Esophagus squamous epithelium (tissue), 5 donors: ENCODE measurements around the gene ELK3. TPM values are rescaled to one million over a fixed set of nuclear protein-coding genes. Genes with fewer than 3 reads are reported as not detected.

ENCODE experiments used
- DNase-seq: peaks from one replicate; lab custom pipeline; 2025; lab: John Stamatoyannopoulos, UW
- H3K27ac ChIP-seq, 4 donors: fragments of 200-600 bp; sonication (generic); one replicate each; pipeline ENCODE4 v1.5.1; 2016 to 2019; ENCODE audit warnings: mild to moderate bottlenecking in 1 of 4
- H3K27me3 ChIP-seq, 4 donors: fragments of 200-600 bp; sonication (generic); 1 replicate in 3 of 4; 2 replicates in 1 of 4; pipeline versions ENCODE4 v1.5.1 to v1.6.0; 2017 to 2021; ENCODE audit warnings: antibody characterized with exemption in 1 of 4
- H3K36me3 ChIP-seq, 3 donors: fragments of 200-600 bp; sonication (generic); one replicate each; pipeline ENCODE4 v1.5.1; 2016 to 2019
- H3K4me1 ChIP-seq, 3 donors: fragments of 200-600 bp; sonication (generic); one replicate each; pipeline ENCODE4 v1.5.1; 2017 to 2019
- H3K4me3 ChIP-seq, 4 donors: fragments of 200-600 bp; sonication (generic); 1 replicate in 3 of 4; 2 replicates in 1 of 4; pipeline ENCODE4 v1.5.1; 2016 to 2019; ENCODE audit warnings: mild to moderate bottlenecking in 2 of 4, moderate library complexity in 1 of 4
- H3K9me3 ChIP-seq, 3 donors: fragments of 200-600 bp; sonication (generic); one replicate each; pipeline ENCODE4 v1.5.1; 2016 to 2019
- CTCF ChIP-seq, 6 experiments: fragments of 450-650 bp in 4 of 6; fragments of 200-600 bp in 2 of 6; sonication (generic) in 2 of 6; IDR thresholded peaks; one replicate each; pipeline ENCODE4 v1.5.1; 2016 to 2019; ENCODE audit warnings: antibody characterized with exemption in 6 of 6, mild to moderate bottlenecking in 4 of 6, moderate library complexity in 4 of 6
- POLR2A ChIP-seq, 4 donors: fragments of 450-650 bp; IDR thresholded peaks; one replicate each; pipeline ENCODE4 v1.6.1; 2017; ENCODE audit warnings: antibody characterized with exemption in 4 of 4, mild to moderate bottlenecking in 4 of 4, moderate library complexity in 3 of 4
- WGBS, 2 donors: methylation state at CpG; one replicate each; pipeline ENCODE4 v1.1.5; 2018; 5-methylcytosine and 5-hydroxymethylcytosine counted together
- intact Hi-C: fragments of 100-400 bp; cut with DNase I; formaldehyde crosslinking; loops from one replicate; pipeline ENCODE4 v1.15.0; 2022
- total RNA-seq, 4 donors: library from RNA; depleted of rRNA; stranded (reverse); fragments of >200 nt; gene quantifications; one replicate each; pipeline ENCODE4 v1.1.0, GENCODE V29; 2016
- donor health status: DM: yes; HTN: yes; CAD: no.

ELK3 gene
- total RNA-seq, 4 donors from 2014 or later = 24.8 to 44.0 (median 34.8) TPM

GRCh38 chr12:96263449-96263902 lies 69.3 kb downstream of the ELK3 start:
- intact Hi-C loops = no loop called here
- WGBS, 2 donors = 59 to 70% methylated on average over 11 of the region's 11 CpGs
- TF ChIP-seq CTCF (IDR thresholded peaks at IDR 0.05) (no peak), POLR2A (IDR thresholded peaks at IDR 0.05) (no peak)
- peaks cover 0 to 18% (median 4%) of the 10 kb centered on the region in 3 donors for H3K4me1 ChIP-seq
- no peaks in the 10 kb centered on the region for H3K9me3 ChIP-seq
- no peak for DNase-seq
- H3K27ac ChIP-seq = peak overlapping the region in 2 of 4 donors; percentile 16 to 26
- no peak overlapping the region for H3K4me3 ChIP-seq
- no peaks in the 10 kb centered on the region for H3K27me3 ChIP-seq
- H3K36me3 ChIP-seq = peaks cover 0 to 100% (median 0%) of the 10 kb centered on the region in 3 donors

GRCh38 chr12:96265400-96265799 lies 71.2 kb downstream of the ELK3 start:
- H3K4me1 ChIP-seq = peaks cover 0 to 9% (median 0%) of the 10 kb centered on the region in 3 donors
- TF ChIP-seq POLR2A (IDR thresholded peaks at IDR 0.05) (no peak), CTCF (IDR thresholded peaks at IDR 0.05) (no peak)
- 85 to 93% methylated on average over 2 of the region's 2 CpGs for WGBS, 2 donors
- H3K27me3 ChIP-seq = no peaks in the 10 kb centered on the region
- no peak overlapping the region for H3K27ac ChIP-seq
- intact Hi-C loops = no loop called here
- no peak overlapping the region for H3K4me3 ChIP-seq
- no peak for DNase-seq
- no peaks in the 10 kb centered on the region for H3K9me3 ChIP-seq
- peaks cover 0 to 100% (median 0%) of the 10 kb centered on the region in 3 donors for H3K36me3 ChIP-seq

GRCh38 chr12:96265836-96266235 lies 71.7 kb downstream of the ELK3 start:
- Histone ChIP-seq H3K4me3 (no peak overlapping the region), H3K9me3 (no peaks in the 10 kb centered on the region), H3K4me1 (peaks cover 0 to 9% (median 0%) of the 10 kb centered on the region in 3 donors), H3K27me3 (no peaks in the 10 kb centered on the region), H3K27ac (no peak overlapping the region), H3K36me3 (peaks cover 0 to 100% (median 0%) of the 10 kb centered on the region in 3 donors)
- 91 to 100% methylated on average over 1 of the region's 1 CpG for WGBS, 2 donors
- TF ChIP-seq CTCF (IDR thresholded peaks at IDR 0.05) (no peak), POLR2A (IDR thresholded peaks at IDR 0.05) (no peak)
- no peak for DNase-seq
- intact Hi-C loops = no loop called here

GRCh38 chr12:96266238-96266637 lies 72.1 kb downstream of the ELK3 start:
- H3K4me1 ChIP-seq = peaks cover 0 to 9% (median 0%) of the 10 kb centered on the region in 3 donors
- TF ChIP-seq CTCF (IDR thresholded peaks at IDR 0.05) (no peak), POLR2A (IDR thresholded peaks at IDR 0.05) (no peak)
- H3K27ac ChIP-seq = no peak overlapping the region
- 59 to 81% methylated on average over 2 of the region's 2 CpGs for WGBS, 2 donors
- intact Hi-C loops = no loop called here
- DNase-seq = no peak
- no peaks in the 10 kb centered on the region for H3K27me3 ChIP-seq
- H3K36me3 ChIP-seq = peaks cover 0 to 100% (median 0%) of the 10 kb centered on the region in 3 donors
- H3K4me3 ChIP-seq = no peak overlapping the region
- no peaks in the 10 kb centered on the region for H3K9me3 ChIP-seq

- H3K27me3 ChIP-seq = no peaks in the 10 kb centered on the region
- TF ChIP-seq POLR2A (IDR thresholded peaks at IDR 0.05) (no peak), CTCF (IDR thresholded peaks at IDR 0.05) (no peak)
- WGBS, 2 donors = 66 to 79% methylated on average over 8 of the region's 8 CpGs
- no peak for DNase-seq
- intact Hi-C loops = no loop called here
- H3K9me3 ChIP-seq = no peaks in the 10 kb centered on the region
- peak overlapping the region in 1 of 4 donors; percentile 12 for H3K27ac ChIP-seq
- H3K4me1 ChIP-seq = no peaks in the 10 kb centered on the region
- H3K4me3 ChIP-seq = no peak overlapping the region
- peaks cover 0 to 78% (median 0%) of the 10 kb centered on the region in 3 donors for H3K36me3 ChIP-seq
Measured at GRCh38 chr12:96271469-96272199, 77.5 kb downstream of the ELK3 start.
